Activated CD8-positive, alpha-beta memory T cell treated with anti-CD3 and anti-CD28 coated beads for 4 hours (primary cell): ENCODE data around the gene EDA.

Experiments
- DNase-seq, 2 donors: peaks; one replicate each; pipeline ENCODE4 v3.0.0-alpha.2; 2020; ENCODE audit warnings: low read depth in 2 of 2

Gene EDA

GRCh38 chrX:70026112-70026850 is 410.4 kb downstream of the EDA start:
- no peak for DNase-seq

DNA sequence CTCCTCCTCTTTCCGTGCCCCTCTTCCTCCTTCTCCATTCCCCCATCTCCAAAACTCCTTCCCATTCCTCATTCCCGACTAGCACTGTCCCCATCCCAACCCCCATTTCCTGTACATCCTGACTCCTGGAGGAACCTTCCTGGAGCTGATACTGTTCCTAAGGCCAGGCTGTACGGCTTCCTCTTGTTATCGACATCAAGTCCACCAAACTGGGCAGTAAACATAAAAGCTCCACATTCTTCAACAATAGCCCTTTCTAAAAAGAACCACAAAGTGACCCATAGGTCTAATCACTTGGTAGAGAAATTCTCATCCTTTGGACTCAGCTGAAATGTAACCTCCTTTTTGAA is 410.9 kb downstream of the EDA start:
- DNase-seq: no peak

- no peak for DNase-seq
Observed at GRCh38 chrX:70029863-70030262, 413.9 kb downstream of the EDA start.

GRCh38 chrX:70030301-70030767 is 414.4 kb downstream of the EDA start:
- no peak for DNase-seq

DNA sequence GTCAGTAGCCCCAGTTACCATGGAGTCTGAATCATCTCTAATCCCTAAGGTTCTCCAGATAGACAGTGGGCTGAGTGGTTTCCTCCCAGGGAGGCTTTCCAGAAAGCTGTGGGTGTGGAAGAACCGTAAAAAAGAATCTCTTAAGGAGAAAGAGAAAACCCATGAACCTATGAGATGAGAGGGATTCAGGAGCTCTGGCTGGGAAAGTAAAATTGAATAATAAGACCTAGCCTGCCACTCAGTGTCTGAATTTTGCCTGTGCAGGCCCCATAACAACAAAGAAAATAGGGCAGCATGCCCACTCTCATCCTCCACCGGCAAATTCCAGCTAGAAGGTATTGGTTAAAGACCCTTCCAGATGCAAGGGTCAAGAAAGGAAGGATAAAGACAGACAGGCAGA is 416.9 kb downstream of the EDA start:
- no peak for DNase-seq

DNA sequence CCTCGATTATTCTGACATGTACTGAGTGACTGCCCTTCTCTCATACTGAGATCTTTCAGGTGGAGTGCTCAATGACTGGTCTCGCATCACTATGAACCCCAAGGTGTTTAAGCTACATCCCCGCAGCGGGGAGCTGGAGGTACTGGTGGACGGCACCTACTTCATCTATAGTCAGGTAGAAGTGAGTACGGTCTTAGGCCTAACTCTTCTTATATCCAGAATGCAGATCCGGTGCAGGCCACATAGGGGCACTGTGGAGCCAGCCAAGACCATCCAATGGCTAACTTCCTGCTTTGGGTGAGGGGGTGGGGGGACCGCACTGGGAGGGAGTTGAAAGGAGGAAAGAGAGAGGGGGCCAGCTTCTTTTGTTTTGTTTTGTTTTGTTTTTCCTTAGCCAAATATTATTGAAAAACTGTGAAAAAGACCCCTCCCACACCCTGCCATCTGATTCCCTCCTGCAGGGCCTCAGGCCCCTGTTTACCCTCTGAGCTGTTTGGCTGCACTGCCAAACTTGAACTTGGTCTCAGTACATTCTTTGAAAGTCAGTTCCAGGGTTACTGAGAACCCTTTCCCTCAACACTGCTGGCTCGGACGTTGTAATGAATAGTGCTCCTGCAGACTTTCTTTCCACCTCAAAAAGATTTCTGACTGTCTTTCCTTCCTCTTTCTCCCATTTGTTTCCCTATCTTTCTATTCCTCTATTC is 417.6 kb downstream of the EDA start:
- DNase-seq: no peak

GRCh38 chrX:70034646-70035045 is 418.7 kb downstream of the EDA start:
- DNase-seq: no peak

GRCh38 chrX:70038515-70038914 is 422.6 kb downstream of the EDA start:
- DNase-seq: no peak

DNA sequence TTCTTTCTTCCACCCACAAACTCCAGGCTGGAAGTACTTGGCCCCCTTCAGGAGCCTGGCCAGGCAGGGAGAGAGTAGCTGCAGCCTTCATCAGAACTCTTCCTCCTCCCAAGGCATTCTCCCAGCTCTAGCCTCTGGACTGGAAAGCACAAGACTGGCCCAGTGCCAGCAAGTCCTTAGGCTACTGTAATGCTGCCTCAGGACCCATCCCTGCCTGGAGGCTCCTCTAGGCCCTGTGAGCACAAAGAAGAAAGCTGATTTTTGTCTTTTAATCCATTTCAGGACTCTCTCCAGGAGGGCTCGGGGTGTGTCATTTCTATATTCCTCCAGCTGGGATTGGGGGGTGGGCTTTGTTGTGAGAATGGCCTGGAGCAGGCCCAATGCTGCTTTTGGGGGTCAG is 423.0 kb downstream of the EDA start:
- no peak for DNase-seq

GRCh38 chrX:70039758-70040157 is 423.8 kb downstream of the EDA start:
- DNase-seq: no peak

- no peak for DNase-seq
Observed at GRCh38 chrX:70041993-70042392, 426.1 kb downstream of the EDA start.

GRCh38 chrX:70042399-70043371 is 426.8 kb downstream of the EDA start:
- no peak for DNase-seq

DNA sequence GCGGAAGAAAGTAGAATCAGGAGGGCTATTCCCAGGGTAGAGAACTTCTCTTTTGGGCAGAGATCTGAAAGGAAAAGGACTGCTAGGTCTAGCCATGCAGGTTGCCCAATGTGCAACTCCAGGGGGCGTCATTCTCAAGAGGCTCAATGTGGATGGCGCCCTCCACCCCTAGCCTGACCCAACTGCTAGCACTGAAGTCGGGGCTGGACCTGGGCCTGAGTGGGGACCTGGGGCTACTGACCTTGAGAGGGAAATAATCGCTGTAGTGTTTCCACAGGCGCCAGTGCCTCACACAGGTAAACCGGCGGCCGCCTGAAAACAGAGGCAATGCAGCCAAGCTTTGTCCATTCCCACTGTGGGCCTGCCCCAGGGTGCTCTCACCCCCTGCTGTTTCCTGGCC is 427.8 kb downstream of the EDA start:
- DNase-seq: no peak

- DNase-seq: no peak
Observed at GRCh38 chrX:70044541-70045245, 428.8 kb downstream of the EDA start.

DNA sequence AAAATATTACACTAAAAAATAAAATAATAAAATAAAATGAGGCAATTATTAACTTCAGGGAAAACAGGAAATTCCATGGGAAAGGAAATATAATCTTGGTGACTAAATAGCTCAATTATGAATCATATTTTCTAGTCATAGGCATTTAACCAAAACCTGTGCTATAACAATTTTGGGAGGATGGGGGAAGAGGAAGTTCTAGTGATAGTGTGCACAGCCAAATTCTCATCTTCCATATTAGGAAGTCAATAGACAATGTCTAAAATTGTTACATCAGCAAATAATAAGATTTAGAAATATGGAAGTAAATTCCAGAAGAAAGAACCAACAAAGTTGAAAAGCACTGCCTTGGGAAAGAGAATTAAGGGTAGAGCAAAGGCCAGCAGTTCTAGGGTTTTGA is 431.1 kb downstream of the EDA start:
- DNase-seq: no peak

- DNase-seq: no peak
Observed at GRCh38 chrX:70049406-70049805, 433.5 kb downstream of the EDA start.

GRCh38 chrX:70049925-70050324 is 434.0 kb downstream of the EDA start, which contains the start of gene AWAT2:
Gene AWAT2 (minus strand): TSS chrX:70049938. CDS start chrX:70049932, 6 bp downstream.
- DNase-seq: no peak

DNA sequence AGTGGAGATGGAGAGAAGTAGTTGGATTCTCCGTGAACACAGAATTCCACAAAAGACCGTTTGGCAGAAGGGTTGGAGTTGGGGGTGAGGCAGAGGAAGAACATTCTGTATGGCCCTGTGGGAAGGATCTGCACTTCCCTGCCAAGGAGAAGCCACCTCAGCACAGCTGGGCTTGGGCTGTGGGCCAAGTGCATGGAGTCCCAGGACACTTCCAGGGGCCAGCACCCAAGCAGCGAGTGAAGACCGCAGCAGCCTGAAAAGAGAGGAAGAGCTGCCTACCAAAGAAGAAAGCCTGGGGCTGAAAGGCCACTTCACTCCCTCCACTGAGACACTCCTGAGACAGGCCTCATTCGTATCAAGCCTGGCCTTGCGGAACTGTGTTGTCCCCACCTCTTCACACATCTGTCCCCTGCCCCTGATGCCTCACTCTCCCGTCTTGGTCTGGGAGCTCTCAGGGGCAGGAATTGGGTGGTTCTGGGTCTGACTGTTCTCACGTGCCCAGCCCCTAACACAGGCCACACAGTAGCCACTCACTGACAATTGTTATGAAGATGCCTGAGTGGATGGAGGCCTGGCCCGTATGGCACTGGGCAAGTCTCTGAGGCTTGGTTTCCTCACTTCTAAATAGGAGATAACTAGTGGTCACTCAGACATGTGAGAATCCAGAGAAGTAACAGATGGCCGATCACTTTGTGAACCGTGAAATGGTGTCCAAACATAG is 437.1 kb downstream of the EDA start:
- DNase-seq: no peak

GRCh38 chrX:70054391-70054790 is 438.5 kb downstream of the EDA start:
- no peak for DNase-seq

DNA sequence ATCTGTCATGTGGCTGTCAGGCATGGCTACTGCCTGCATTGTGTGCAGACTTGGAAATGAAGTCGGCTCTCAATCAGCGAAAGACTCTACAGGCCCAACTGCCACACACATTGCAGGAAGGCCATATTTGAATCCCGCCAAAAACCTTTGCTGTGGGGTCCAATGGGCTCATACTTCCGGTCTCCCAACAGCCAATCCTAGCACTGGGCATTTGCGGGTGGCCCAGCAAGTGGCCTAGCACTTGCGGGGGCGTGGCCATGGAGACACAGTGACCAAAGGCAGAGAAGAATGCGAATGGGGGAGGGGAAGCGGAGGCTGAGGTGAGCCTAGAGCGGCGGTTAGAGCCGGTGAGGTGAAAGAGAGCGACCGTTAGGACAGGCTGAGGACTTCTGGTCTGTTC is 446.2 kb downstream of the EDA start, which contains the start of gene OTUD6A:
Gene OTUD6A, plus strand, starts transcription at position 382 of the 400 bp plus-strand sequence. CDS start 68 bp downstream, outside the sequence.
- DNase-seq: no peak
